DOHH2 (cell line): ENCODE measurements around the gene CEP63.

ENCODE experiments used
- EZH2phosphoT487 ChIP-seq: fragments of 200-600 bp; sonication (generic); IDR thresholded peaks from 2 replicates; pipeline ENCODE4 v1.6.1; 2017; ENCODE audit warnings: borderline replicate concordance, mild to moderate bottlenecking, antibody characterized with exemption, low read length, moderate library complexity, mixed read lengths
- TF ChIP-seq, protein P1 (sequence below): fragments of 200-600 bp; sonication (generic); IDR thresholded peaks from one replicate; pipeline ENCODE4 v1.5.1; 2014; ENCODE audit warnings: antibody characterized with exemption, mild to moderate bottlenecking, low read depth, low read length; ENCODE audit not compliant: poor library complexity, severe bottlenecking

DNA sequence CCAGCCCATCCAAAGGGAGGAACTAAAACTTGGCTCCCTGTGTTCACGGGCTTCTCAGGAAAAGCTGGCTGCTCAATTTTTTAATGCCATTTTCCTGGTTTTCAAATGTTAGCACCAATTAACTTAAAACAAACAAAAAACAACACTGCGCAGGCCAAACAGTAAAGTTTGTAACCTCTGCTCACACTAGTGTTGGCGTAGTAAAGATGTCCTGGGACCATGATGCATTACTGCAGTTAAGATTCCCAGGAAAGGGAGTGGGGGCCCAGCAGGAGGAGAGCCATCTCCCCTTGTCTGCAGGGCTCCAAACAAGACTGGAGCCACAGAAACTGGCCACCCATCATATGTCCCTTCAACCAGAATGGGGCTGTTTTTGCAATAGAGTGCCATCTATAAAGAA is 91.0 kb downstream of the CEP63 start:
- TF ChIP-seq EZH2phosphoT487 = no peak
- TF ChIP-seq, protein P1, sequence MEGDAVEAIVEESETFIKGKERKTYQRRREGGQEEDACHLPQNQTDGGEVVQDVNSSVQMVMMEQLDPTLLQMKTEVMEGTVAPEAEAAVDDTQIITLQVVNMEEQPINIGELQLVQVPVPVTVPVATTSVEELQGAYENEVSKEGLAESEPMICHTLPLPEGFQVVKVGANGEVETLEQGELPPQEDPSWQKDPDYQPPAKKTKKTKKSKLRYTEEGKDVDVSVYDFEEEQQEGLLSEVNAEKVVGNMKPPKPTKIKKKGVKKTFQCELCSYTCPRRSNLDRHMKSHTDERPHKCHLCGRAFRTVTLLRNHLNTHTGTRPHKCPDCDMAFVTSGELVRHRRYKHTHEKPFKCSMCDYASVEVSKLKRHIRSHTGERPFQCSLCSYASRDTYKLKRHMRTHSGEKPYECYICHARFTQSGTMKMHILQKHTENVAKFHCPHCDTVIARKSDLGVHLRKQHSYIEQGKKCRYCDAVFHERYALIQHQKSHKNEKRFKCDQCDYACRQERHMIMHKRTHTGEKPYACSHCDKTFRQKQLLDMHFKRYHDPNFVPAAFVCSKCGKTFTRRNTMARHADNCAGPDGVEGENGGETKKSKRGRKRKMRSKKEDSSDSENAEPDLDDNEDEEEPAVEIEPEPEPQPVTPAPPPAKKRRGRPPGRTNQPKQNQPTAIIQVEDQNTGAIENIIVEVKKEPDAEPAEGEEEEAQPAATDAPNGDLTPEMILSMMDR = no peak
